Lung (tissue), 12 donors: ENCODE data around the gene SKOR1. TPM values are rescaled to one million over a fixed set of nuclear protein-coding genes. Genes with fewer than 3 reads are reported as not detected.

ENCODE experiments used
- ATAC-seq: fragments of 200-7000 bp; cut with Tn5 transposase; one replicate; pipeline ENCODE4 v1.9.1; 2020; ENCODE audit warnings: moderate number of reproducible peaks; ENCODE audit not compliant: insufficient read depth, low FRiP score
- DNase-seq, 3 donors: peaks; one replicate each; pipeline ENCODE4 v3.0.0-alpha.2; 2013 to 2017
- H3K27ac ChIP-seq, 2 donors: one replicate each; pipeline ENCODE4 v1.5.1; 2013; ENCODE audit warnings: mild to moderate bottlenecking in 2 of 2, moderate library complexity in 2 of 2, control low read depth in 1 of 2, inconsistent platforms in 1 of 2, low read depth in 1 of 2, low read length in 1 of 2
- H3K27me3 ChIP-seq, 3 donors: one replicate each; pipeline ENCODE4 v1.5.1; 2013; ENCODE audit warnings: low read length in 2 of 3; ENCODE audit not compliant: control insufficient read depth in 3 of 3, insufficient read depth in 3 of 3
- H3K36me3 ChIP-seq, 4 donors: one replicate each; pipeline ENCODE4 v1.5.1; 2013; ENCODE audit warnings: low read length in 4 of 4, mild to moderate bottlenecking in 1 of 4, moderate library complexity in 1 of 4; ENCODE audit not compliant: control insufficient read depth in 4 of 4, insufficient read depth in 4 of 4
- H3K4me1 ChIP-seq, 5 donors: one replicate each; pipeline ENCODE4 v1.5.1; 2013; ENCODE audit warnings: low read length in 5 of 5, mild to moderate bottlenecking in 2 of 5, moderate library complexity in 1 of 5; ENCODE audit not compliant: control insufficient read depth in 5 of 5, insufficient read depth in 5 of 5
- H3K4me3 ChIP-seq: one replicate; pipeline ENCODE4 v1.5.1; 2013; ENCODE audit warnings: mild to moderate bottlenecking, control low read depth, moderate library complexity
- H3K9ac ChIP-seq, 2 donors: one replicate each; pipeline ENCODE4 v1.5.1; 2013; ENCODE audit warnings: low read length in 2 of 2, control low read depth in 1 of 2; ENCODE audit not compliant: insufficient read depth in 1 of 2
- H3K9me3 ChIP-seq, 4 donors: one replicate each; pipeline ENCODE4 v1.5.1; 2013; ENCODE audit warnings: low read length in 3 of 4, mild to moderate bottlenecking in 1 of 4, moderate library complexity in 1 of 4; ENCODE audit not compliant: control insufficient read depth in 4 of 4, insufficient read depth in 3 of 4
- WGBS, 2 donors: extraction: QIAGEN DNeasy Blood & Tissue Kit; methylation state at CpG; one replicate each; pipeline ENCODE4 v1.1.7; 2013; 5-methylcytosine and 5-hydroxymethylcytosine counted together
- polyA plus RNA-seq, 2 donors: library from polyadenylated mRNA; stranded (reverse); fragments of 200-250 nt; gene quantifications; one replicate each; pipeline ENCODE4 v1.2.1, GENCODE V29; 2013
- total RNA-seq, 2 donors: library from RNA; depleted of rRNA in 1 of 2; stranded (reverse); fragments of >200 nt in 1 of 2; gene quantifications; one replicate each; pipeline ENCODE4 v1.2.1, GENCODE V29; 2014 to 2021
- TF ChIP-seq, protein P1 (sequence below): IDR thresholded peaks from 2 replicates; pipeline ENCODE4 v1.5.1; 2012; ENCODE audit warnings: mild to moderate bottlenecking; ENCODE audit errors: control extremely low read depth, extremely low read depth
- donor health status: control.
- donor health status: control.
- donor health status: Bipolar disorder and iron deficiency.
- donor health status: healthy.
- donor health status: DM: yes; HTN: yes; CAD: no.

Gene SKOR1
- total and polyA plus RNA-seq, 4 donors, result 0.17 to 0.46 (median 0.31) TPM

DNA sequence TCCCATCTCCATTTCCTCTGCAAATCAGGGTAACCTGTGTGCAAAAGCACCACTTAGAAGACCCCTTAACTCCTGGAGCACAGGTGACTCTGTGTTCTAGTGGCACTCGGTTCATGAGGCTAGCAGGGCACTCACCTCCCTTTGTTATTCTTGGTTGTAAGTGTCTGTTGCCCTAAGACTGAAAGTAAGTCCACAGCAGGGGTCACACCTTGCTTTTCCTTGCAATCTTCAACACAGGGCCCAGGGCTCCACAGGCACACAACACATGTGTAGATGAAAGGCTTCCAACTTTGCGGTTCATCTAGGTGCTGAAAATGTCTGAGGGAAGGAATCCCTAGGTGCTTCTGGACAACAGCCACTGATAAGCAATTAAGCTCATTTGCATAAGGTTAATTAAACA is 11.6 kb downstream of the SKOR1 start:
- H3K27ac ChIP-seq, result no peak overlapping the region
- ATAC-seq, result no peak
- no peaks in the 10 kb centered on the region for H3K36me3 ChIP-seq
- no peak overlapping the region for H3K4me3 ChIP-seq
- H3K27me3 ChIP-seq, result peaks cover 0 to 54% (median 51%) of the 10 kb centered on the region in 3 donors
- no peaks in the 10 kb centered on the region for H3K9me3 ChIP-seq
- peaks cover 0 to 55% (median 7%) of the 10 kb centered on the region in 5 donors for H3K4me1 ChIP-seq
- TF ChIP-seq, protein P1, sequence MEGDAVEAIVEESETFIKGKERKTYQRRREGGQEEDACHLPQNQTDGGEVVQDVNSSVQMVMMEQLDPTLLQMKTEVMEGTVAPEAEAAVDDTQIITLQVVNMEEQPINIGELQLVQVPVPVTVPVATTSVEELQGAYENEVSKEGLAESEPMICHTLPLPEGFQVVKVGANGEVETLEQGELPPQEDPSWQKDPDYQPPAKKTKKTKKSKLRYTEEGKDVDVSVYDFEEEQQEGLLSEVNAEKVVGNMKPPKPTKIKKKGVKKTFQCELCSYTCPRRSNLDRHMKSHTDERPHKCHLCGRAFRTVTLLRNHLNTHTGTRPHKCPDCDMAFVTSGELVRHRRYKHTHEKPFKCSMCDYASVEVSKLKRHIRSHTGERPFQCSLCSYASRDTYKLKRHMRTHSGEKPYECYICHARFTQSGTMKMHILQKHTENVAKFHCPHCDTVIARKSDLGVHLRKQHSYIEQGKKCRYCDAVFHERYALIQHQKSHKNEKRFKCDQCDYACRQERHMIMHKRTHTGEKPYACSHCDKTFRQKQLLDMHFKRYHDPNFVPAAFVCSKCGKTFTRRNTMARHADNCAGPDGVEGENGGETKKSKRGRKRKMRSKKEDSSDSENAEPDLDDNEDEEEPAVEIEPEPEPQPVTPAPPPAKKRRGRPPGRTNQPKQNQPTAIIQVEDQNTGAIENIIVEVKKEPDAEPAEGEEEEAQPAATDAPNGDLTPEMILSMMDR, result no peak
- no peak for DNase-seq
- WGBS, 2 donors, result 61 to 78% methylated on average over 2 of the region's 2 CpGs
- H3K9ac ChIP-seq, result no peak overlapping the region

DNA sequence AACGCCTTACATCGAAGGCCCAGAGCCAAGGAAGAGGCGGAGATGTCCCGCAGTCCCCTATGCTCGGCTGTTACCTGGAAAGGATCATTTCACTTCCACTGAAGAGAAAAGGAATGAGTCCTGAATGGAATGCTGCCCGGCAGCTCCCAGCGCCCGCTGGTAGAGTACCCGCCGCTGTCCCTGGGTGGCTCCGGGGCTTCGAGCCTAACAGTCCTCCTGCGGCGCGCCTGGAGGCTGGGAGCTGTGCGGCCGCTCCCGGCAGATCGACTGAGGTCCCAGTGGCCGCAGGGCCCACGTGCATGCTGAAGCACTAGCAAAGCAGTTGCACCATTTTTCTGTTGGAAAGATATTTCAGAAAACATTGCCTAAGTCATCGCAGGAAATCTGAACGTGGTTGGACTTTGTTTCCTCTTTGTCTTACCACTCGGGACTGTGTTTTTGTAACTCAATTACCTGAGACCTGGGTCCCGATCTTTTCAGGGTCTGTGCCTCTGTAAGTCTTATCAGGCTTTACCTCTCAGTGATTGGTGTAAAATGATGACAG is 13.6 kb downstream of the SKOR1 start:
- peak; percentile 64 to 79 (median 73) for DNase-seq
- Histone ChIP-seq H3K9me3 (no peaks in the 10 kb centered on the region), H3K9ac (peak overlapping the region in 1 of 2 donors; percentile 79), H3K36me3 (no peaks in the 10 kb centered on the region), H3K27me3 (peaks cover 0 to 36% (median 31%) of the 10 kb centered on the region in 3 donors), H3K4me1 (peaks cover 0 to 47% (median 5%) of the 10 kb centered on the region in 5 donors), H3K4me3 (no peak overlapping the region), H3K27ac (peak overlapping the region in 1 of 2 donors; percentile 9)
- 6 to 14% methylated on average over 25 of the region's 25 CpGs for WGBS, 2 donors
- TF ChIP-seq, protein P1, result no peak
- ATAC-seq, result no peak

DNA sequence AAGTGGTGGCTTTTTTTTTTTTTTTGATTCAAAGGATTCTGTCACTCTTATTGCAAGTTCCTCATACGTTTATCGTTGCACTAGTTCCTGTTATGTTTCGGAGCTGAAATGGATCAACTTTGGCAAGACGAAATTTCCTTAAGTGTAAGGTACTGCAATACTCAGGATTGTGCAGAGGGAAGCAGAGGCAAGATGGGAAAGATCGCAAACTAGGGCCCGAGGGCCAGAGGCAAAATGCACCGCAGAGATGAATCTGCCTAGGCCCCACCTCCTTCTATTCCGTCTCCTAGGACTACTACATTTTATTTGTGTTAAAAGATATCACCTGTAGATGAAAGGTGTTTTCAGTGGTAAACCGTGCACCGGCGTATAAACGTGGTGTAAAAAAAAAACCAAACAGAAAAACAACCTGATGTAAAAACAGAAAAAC is 14.2 kb downstream of the SKOR1 start:
- ATAC-seq, result no peak
- TF ChIP-seq, protein P1, result no peak
- Histone ChIP-seq H3K4me3 (peak overlapping the region; percentile 9), H3K27ac (peak overlapping the region; percentile 5 to 68), H3K9me3 (no peaks in the 10 kb centered on the region), H3K4me1 (peaks cover 0 to 45% (median 5%) of the 10 kb centered on the region in 5 donors), H3K27me3 (peaks cover 0 to 30% (median 27%) of the 10 kb centered on the region in 3 donors), H3K36me3 (no peaks in the 10 kb centered on the region), H3K9ac (peak overlapping the region; percentile 80 to 97)
- WGBS, 2 donors, result 0 to 1% methylated on average over 12 of the region's 12 CpGs
- peak in 2 of 3 donors; percentile 53 to 62 for DNase-seq
